GM12892 (cell line): Measurements from ENCODE around the gene HOMER2.

Experiments
- POLR2AphosphoS5 ChIP-seq: IDR thresholded peaks from 2 replicates; pipeline ENCODE4 v1.6.1; 2011; ENCODE audit warnings: low read depth, low read length, control low read depth
- TAF1 ChIP-seq: IDR thresholded peaks from 2 replicates; pipeline ENCODE4 v1.6.1; 2011; ENCODE audit warnings: low read depth, mild to moderate bottlenecking, control low read depth, low read length, borderline replicate concordance

GRCh38 chr15:82943176-82943575 lies 9.3 kb downstream of the HOMER2 start:
- TF ChIP-seq POLR2AphosphoS5 (no peak), TAF1 (no peak)
